AG20443 (cell line): ENCODE measurements around the gene SEMA5A.

Source experiments
- DNase-seq: peaks from one replicate; pipeline ENCODE4 v3.0.0; 2012; ENCODE audit warnings: low spot score, mixed read lengths

Gene SEMA5A

DNA sequence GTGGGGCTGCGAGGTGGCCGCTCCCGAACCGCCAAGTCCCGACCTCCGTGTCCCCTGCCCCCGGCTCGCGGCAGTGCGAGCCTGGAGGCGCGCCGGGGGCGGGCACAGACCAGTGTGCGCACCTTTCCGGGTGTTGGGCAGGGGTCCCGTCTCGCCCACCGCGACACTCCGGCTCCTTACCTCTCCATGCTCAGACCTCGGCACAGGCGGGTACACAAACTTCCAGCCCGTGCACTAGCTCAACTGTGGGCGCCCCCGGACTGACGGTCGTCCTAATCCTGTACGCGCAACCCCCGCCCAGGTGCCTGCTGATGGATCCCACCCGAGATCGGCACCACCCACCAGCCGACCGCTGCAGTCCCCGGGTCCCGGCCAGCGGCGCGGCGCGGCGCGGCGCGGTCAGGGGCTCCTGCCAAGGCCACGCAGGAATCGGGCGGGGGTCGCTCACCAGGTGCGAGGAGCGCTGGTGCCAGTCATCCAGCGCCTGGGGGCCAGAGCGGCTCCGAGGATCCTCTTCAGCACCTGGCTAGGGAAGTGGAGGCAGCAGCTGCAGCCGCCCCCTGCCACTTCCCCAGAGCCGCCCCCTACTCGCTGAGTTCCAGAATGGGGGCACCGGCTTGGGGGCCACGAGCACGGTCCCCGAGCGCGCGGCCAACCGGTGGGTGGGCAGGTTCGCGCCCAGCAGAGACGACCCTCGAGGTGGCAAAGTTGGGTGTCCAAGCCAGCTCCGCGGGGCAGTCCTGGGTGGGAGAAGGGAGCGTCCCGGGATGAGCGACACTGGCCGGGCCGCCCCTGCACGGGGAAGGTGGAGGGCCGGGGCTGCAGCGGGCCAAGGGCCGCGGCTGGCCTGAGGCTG is 511 bp downstream of the SEMA5A start:
- no peak for DNase-seq

GRCh38 chr5:9544502-9545135 is 1.3 kb downstream of the SEMA5A start:
- DNase-seq, result peak; percentile 82

GRCh38 chr5:9544056-9544455 is 1.8 kb downstream of the SEMA5A start:
- no peak for DNase-seq

DNA sequence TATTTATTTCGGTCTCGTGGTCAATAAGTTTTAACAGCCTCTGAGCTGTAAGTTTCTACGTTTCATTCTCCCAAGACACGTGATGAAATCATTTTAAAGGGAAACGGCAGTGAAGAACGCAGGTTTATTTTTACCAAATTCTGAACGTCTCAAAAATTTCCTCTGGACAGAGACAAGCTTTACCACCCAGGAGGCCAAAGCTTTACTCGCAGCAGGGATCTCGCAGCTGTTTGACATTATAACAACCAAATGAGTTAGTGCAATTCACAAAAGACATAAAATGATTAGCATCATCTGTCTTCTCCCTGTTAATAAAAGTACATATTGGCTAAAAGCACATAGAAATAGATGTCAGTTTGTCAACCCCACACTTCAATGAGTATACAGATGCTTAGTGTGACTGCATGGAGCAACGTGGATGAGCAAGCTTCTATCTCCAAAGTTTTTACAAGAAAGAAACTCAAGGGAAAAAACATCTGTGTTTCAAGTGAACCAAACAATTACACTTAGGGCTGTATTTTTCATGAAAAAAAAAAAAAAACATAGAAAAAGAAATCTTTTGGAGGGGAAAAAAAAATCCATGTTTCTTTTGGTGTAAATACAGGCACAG is 2.5 kb downstream of the SEMA5A start:
- no peak for DNase-seq

GRCh38 chr5:9540791-9541190 is 5.1 kb downstream of the SEMA5A start:
- DNase-seq, result no peak

GRCh38 chr5:9538504-9538903 is 7.4 kb downstream of the SEMA5A start:
- no peak for DNase-seq

- no peak for DNase-seq
These were observed 8.4 kb downstream of the SEMA5A start for GRCh38 chr5:9537223-9538141.

DNA sequence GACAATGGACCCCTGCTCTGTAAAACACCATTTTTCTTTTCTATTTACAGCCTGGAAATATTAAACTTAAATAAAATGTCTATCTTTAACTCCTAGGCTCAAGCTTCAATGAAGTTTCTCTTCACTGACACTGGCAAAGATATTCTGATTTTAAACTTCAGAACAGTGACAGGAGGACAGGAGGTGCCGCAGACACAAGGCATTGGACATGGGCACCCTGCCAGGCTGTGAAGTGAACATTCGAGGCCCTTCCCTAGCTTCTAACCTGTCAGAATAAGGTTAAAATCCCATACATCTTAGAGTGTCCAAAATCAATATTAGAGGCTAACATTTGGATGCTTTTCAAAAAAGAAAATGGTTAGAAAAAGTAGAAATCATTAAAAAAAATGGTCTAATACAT is 9.2 kb downstream of the SEMA5A start:
- no peak for DNase-seq

- no peak for DNase-seq
These were observed 10.9 kb downstream of the SEMA5A start for GRCh38 chr5:9534881-9535517.

DNA sequence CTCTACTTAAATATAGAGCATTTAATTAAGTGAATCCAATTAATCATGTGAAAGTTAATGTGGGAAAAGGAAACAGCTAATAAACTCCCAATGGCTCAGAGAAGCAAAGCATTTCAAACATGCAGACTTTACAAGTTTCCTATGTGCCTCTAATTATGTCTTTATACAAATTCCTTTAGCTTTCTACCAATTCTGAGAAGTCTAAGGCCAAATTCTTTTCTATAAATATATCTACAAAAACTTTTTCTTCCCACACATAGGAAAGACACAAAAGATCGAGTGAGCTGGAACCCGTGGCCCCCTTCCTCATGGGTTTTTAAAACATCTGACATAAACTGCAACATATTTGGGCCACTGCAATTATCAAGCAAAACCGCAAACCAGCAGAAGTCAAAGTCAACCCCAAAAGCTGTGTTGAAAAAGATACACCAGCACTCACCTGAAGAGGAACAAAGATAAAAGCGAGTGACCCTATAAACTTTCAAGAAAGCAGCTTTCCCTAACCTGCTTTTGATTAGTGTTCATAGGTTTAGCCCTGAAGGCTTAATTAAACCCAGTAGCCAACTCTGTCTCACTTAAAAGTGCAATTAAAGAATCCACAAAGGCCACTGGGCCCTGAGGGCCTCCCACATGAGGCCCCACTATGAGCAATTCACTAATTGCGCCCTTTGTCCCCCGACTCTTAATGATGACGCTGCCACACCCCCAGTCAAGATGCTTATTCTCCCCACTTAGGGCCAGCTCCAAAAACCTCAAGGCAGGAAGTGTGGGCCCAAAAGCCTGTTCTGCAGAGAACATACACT is 12.1 kb downstream of the SEMA5A start:
- no peak for DNase-seq

DNA sequence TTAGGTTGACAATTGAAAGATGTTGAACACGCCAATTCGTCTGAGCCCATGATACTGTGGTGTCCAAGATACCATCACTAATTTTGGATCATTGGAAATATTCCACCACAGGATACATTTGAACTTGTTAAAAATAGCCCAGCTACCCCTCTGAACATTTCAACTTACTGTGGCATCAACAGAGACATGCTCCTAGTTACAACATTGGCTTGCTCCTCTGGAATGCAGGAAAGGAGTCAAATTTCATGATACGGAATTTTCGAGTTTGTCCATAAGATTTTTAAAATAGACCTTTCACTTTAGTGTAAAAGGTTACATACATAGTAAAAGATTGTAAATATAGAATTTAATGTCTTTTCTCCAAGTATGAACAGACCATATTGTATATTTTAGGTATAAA is 12.8 kb downstream of the SEMA5A start:
- DNase-seq, result no peak

GRCh38 chr5:9529513-9529912 is 16.4 kb downstream of the SEMA5A start:
- no peak for DNase-seq

- DNase-seq, result no peak
These were observed 16.8 kb downstream of the SEMA5A start for GRCh38 chr5:9529041-9529480.

DNA sequence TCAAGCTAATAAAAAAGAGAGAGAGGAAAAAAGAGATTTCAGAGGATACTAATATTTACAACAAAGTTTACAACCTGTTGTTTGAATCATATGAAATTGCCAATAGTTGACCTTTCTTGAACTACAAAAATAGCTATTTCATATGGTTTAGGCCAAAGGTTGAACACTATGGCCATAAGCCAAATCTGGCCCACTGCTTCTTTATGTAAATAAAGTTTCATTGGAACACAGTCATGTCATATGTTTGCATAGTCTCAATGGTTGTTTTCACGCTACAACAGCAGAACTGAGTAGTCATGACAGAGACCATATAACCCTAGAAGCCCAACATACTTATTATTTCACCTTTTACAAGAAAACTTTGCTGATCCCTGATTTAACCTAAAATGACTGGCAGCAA is 20.9 kb downstream of the SEMA5A start:
- DNase-seq, result no peak

DNA sequence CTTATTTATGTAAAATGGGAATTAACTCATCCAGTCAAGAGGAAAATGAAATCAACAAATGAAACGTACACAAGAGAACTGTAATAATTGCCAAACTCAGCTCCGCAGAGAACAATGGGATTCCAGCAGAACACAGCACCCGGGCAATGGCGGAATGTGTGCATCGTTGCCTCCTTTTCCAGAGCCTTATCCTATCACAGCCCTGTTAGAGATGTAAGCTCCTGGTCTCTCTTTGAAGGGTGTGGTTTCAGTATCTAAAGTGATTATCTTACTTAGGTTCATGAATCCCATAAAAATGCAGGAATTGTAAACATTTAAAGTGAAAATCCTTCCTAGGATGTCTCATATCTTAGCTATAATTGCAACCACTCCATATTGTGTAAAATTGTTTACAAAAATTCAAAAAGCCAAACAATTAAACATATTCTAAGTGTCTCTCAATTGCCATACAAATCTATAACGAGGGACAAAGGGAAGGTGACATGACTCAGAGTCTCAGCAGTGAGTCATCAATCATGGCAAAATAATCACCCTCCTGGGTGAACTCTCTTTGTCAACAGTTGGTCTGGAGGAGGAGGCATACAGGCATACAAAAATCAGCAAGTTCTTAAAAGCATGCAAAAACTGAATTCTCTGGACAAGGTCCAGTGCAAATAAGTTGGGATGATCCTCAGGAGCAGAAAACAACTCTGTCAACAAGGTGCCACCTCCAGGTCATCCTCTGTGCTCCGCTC is 22.6 kb downstream of the SEMA5A start:
- DNase-seq, result no peak

GRCh38 chr5:9519537-9519936 is 26.3 kb downstream of the SEMA5A start:
- DNase-seq, result peak; percentile 85

- DNase-seq, result no peak
These were observed 29.3 kb downstream of the SEMA5A start for GRCh38 chr5:9516591-9516990.

DNA sequence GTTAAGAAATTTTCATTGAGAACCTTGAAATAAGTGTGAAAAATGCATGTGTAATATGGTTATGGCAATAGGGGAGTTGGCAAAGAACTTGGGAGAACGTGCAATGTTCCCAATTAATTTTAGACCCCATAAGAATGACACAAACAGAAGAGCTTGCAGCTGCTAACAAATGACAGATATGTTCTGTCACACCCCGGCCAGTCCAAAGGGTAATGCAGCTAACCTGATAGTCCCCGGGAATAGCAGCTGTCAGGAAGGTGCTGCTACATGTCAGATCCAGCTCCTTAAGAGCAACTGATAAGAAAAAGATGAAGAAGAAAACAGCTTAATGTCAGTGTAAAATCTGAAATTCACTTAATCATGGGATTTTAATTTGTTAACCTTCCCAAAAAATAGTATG is 30.4 kb downstream of the SEMA5A start:
- no peak for DNase-seq

GRCh38 chr5:9514968-9515367 is 30.9 kb downstream of the SEMA5A start:
- DNase-seq, result no peak

GRCh38 chr5:9513827-9514226 is 32.0 kb downstream of the SEMA5A start:
- DNase-seq, result no peak
